ENCODE measurements around the gene SLC35A3.
"Not testable (repeated sequence)": the region's sequence is repeated elsewhere in the genome, so short reads cannot be mapped to it uniquely, and the experiment has no call there.

SLC35A3 gene

GRCh38 chr1:99969729-99970621 is at the start of gene SLC35A3:
TSS of gene SLC35A3 (plus strand) at chr1:99969996. CDS start at chr1:99993555, 23,559 bp downstream.
- DNase-seq: peak; percentile 11

- no peak for DNase-seq
Measured at GRCh38 chr1:99934801-99935200, 35.0 kb upstream of the SLC35A3 start.

- DNase-seq: no peak
Measured at GRCh38 chr1:99935534-99935933, 34.3 kb upstream of the SLC35A3 start.

DNA sequence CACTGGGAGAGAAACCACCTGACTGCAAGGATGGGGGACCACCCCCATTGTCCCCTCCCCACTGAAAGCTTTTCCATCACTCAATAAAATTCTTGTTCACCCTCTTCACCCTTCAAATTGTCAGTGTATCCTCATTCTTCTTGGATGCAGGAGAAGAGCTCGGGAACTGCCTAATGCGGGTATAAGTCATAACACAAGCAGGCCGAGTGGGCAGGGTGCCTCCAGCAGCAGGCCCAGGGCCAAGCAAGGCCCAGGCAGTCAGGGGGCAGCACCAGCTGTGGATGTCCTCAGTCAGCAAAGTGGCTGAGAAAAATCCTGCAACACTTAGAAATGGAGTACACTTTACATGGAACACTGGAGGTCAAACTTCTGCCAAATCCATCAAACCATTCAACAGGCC is 33.7 kb upstream of the SLC35A3 start:
- no peak for DNase-seq

DNA sequence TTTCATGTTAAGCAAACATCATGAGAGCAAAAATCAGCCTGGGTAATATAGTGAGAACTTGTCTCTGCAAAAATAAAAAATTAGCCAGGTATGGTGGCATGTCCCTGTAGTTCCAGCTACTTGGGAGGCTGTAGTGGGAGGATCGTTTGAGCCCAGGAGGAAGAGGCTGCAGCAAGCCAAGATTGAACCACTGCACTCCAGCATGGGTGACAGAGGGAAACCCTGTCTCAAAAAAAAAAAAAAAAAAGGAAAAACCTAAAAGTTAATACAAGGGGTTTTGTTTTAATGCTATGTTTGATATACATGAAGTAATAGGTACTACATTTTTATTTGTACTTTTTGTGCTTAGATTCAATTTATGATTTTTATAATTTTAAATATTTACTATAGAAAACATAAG is 27.1 kb upstream of the SLC35A3 start:
- no peak for DNase-seq

DNA sequence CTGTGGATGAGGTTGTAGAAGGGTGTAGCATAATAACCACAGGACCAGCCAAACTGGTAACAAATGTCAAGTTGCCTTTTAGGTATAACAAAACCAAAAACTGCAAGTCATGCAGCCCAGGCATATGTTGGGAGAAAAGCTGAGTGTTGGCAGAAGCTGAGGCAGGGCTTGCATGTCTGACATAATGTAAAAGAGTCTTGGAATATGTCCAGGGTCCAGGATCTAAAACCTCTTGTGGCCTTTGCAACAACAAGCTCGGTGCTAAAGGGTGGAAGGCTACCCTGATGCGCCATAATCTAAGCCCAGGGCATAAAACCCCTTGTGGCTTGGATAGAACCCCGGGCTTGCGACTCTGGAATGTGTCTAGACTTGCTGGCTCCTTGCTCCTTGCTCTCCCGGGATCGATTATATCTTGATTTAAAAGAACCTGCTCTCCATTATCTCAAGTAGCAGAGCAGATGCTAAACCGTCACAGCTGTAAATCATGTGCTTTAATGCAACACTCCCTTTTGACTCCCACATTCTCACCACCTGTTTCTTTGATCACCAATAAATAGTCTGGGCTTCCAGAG is 26.5 kb upstream of the SLC35A3 start:
- DNase-seq: no peak

DNA sequence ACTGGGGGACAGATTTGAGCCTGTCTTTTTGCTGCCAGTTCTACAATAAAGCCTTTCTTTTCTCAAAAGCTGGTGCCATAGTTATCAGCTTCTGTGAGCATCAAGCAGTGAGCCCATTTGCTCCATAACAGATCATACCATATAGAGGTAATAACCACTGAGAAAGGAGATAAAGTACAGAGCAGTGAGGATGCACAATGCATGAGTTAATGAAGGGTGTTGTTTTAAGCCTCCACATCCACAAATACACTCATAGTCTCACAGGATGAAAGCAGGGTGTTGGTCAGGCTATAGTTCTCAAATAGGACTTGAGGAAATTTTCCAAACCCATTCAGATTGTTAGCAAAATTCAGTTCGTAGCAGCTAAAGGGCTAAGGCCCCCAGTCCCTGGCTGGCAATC is 25.6 kb upstream of the SLC35A3 start:
- DNase-seq: no peak

DNA sequence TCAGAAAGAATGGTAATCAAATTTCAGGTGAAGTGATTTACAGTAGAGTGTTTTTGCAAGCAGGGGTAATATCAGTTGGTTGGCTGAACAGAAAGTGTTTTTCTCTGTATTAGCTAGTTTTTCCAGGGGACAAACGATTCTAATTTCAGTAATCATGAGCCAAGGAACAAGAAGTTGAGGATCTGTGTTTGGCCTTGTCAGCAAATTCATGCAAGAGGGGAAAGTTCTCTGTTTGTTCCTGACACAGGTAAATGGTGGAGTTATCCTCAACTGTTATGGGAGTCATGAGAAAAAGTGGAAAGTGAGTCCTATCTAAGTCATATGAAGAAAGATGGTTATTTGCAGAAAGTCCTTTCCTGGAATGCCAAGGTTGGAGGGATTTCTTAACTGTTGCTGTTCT is 24.6 kb upstream of the SLC35A3 start:
- DNase-seq: no peak

DNA sequence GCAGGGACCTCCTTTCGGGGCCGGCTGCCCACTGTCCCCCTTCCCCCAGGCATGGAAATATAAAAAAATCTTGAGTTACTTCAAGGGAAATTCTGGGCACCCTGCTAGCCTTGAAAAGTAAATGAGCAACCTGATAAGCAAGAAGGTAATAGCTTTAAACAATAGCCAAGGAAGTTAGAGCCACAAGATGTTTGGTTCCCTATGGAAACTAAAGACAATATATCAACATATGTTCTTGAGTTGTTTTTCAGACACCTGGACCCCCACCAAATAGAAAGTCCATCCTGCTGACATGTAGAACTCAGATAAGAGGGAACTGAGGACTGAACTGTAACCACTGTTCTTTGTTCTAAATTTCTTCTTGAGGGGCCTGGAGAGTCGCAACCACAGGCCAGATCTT is 19.3 kb upstream of the SLC35A3 start:
- no peak for DNase-seq

DNA sequence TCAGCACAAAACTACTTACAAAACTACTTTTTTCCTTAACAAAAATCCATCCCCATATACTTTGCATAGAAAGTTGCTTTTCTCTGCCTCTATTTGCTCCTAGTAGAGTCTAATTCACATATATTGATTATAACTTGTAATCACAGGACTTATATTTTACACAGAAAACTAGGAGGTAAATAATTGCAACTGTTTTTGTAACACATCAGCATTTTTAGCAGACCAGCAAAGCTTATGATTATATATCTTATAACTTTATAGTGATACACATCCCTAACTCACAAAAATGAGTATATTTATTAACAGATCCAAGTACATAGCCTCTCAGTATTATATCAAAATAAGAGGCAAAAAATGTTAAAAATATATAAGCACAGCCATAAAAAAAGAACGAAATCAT is 17.3 kb upstream of the SLC35A3 start:
- DNase-seq: no peak

GRCh38 chr1:99955375-99955774 is 14.4 kb upstream of the SLC35A3 start:
- DNase-seq: no peak

DNA sequence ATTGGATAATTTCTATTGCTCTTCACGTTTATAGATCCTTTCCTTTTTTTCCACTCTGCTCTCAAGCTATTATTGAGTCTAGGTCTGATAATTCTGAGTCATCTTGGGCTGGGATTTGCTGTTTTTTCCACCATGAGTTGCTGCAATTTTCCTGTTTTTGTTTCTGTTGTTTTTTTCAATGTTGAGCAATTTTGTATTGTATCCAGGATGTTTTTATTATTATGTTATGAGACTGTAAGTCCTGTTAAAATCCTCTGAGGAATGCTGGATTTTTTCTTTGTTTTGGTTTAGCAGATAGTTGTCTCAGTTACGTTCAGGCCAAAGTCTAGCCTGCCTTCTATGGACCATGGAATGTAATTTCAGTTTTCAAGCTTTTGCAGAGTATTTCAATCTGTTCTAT is 13.0 kb upstream of the SLC35A3 start:
- DNase-seq: no peak

DNA sequence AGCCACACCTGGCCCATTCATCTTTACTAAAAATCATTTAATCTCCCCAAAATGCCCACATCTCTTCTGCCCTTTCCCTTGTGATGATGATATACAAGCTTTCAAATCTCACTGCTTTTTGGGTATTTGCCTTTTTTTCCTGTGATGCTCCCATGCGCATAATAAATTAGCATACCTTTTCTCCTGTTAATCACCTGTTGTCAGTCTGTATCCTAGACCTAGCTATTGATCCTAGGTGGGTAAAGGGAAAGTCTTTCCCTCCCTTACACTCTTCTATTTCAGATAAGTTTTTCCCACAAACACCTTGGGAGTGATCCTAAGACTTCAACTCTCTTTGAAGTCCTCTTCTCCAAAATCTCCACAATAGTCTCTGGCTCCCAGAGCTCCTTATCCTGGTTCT is 12.0 kb upstream of the SLC35A3 start:
- DNase-seq: no peak

DNA sequence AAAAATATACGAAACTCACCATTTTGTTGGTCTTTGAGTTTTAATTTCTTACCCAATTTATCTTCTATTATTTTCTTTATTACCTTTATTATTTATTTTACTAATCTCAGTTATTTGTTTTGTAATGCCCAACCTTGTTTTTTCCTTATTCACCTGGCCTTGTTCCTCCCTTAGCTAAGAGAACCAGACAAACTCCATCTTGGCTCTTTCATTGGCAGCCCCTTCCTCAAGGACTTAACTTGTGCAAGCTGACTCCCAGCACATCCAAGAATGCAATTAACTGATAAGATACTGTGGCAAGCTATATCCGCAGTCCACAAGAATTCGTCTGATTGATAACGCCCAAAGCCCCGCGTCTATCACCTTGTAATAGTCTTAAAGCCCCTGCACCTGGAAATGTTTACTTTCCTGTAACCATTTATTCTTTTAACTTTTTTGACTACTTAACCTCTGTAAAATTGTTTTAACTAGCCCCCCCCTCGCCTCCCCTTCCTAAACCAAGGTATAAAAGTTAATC is 10.5 kb upstream of the SLC35A3 start:
- not testable (repeated sequence) for DNase-seq

- not testable (repeated sequence) for DNase-seq
Measured at GRCh38 chr1:99960260-99960659, 9.5 kb upstream of the SLC35A3 start.

DNA sequence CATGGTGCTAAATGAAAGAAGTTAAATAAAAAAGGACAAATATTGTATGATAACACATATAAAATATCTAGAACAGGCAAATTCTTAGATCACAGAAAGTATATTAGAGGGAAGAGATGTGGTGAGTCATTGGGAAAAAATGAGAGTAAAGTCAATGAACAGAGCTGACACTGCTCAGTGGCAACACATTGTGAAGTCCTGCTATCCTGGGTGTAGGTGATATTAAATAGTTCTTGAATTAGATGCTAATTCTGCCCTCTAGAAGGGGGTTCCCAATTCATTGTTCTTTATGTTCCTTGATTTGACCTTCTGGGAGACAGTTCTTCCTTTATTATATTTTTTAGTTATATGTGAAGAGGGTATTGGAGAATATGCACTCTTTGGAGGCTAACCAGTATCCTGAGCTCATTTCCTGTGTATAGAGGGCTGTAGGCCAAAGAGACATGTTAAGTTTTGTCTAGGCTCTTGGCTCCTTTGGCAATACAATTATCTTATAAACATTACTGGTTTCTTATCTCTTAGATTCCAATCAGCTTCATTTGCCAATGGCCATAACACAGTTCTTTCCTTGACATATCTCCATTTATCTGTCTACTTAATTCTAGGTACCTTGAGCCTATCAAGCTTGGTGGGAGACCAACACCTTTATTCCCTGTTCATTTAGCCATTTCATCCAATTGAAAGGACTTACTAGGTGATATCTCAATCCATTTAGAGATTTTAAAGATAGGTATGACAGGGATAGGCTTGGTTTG is 6.6 kb upstream of the SLC35A3 start:
- DNase-seq: no peak

DNA sequence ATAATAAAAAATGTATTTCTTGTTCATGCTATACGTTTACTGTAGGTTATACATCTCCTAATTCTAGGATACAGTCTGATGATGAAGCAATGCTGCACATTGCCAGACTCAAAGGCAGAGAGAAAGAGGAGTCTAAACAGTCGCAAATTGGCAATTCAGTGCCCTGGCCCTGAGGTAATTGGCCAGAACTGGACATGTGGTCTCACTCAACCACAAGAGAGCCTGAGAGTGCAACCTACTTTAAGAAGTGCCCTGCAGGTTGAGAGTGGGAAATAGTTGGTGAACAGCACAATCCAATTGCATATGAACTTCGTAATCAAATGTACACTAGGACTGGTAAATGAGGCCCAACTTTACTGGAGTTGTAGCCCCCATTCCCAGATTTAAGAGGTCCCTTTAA is 5.0 kb upstream of the SLC35A3 start:
- no peak for DNase-seq

DNA sequence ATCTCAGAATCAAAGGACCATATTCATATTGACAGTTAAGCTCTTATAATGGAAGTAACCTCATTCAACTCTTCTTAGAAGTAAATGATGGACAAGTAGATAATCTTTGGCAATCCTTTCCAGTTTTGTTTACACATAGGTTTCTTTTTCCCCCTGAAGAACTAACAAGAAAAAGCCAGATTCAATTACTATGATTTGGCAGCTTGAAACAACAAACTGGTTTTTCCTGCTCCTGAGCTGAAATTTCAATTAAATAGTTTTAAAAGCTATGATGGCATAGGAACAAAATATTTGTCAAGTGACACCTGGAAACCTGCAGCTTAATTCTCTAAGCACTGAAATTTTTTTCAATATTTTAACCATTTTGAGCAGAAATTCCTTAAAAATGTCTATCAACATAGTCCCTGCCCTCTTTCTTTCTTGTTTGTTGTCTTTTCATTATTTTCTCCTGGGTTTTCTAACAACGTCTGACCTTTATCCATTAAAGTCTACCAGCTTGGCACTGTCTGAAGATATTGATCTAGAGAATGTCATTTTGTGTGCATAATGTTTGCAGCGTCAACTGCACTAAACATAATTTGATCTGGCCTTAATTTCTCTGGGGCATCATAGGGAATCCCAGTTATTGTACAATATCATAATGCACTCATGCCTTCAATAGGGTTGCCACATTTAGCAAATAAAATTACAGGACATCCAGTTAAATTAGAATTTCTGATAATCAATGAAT is 4.0 kb upstream of the SLC35A3 start:
- DNase-seq: no peak

DNA sequence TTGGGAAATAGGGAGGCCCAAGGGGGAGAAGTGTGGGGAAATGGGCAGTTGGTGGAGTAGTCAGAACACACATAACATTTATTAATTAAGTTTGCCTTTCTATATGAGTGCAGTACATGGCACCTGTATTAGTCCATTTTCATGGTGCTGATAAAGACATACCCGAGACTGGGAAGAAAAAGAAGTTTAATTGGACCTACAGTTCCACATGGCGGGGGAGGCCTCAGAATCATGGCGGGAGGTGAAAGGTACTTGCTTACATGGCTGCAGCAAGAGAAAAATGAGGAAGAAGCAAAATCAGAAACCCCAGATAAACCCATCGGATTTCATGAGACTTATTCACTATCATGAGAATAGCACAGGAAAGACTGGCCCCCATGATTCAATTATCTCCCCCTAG is 1.6 kb upstream of the SLC35A3 start:
- no peak for DNase-seq

- DNase-seq: no peak
Measured at GRCh38 chr1:99969260-99969728, 502 bp upstream of the SLC35A3 start.

- DNase-seq: no peak
Measured at GRCh38 chr1:99970713-99971255, 988 bp downstream of the SLC35A3 start.

GRCh38 chr1:99972066-99972465 is 2.3 kb downstream of the SLC35A3 start:
- DNase-seq: not testable (repeated sequence)

Data from NCI-H1417 treated with DMSO at 0.1 percent for 48 hours (cell line).